Activated T-helper 17 cell treated with anti-CD3 and anti-CD28 coated beads, Interleukin-2, amount 50 U/mL, for 72 hours (primary cell): Measurements from ENCODE around the gene SCOC. TPM values are rescaled to one million over a fixed set of nuclear protein-coding genes. Genes with fewer than 3 reads are reported as not detected.

Source experiments
- ATAC-seq: fragments of 150-1000 bp; cut with Tn5 transposase; replicated peaks from 2 replicates; pipeline ENCODE4 v1.10.0; 2021; ENCODE audit warnings: mild to moderate bottlenecking, moderate library complexity
- H3K27ac Mint-ChIP-seq: one replicate; pipeline ENCODE4 v1.8.0; 2022; ENCODE audit warnings: mixed read lengths
- H3K27me3 Mint-ChIP-seq: one replicate; pipeline ENCODE4 v1.8.0; 2022; ENCODE audit warnings: mixed read lengths
- H3K36me3 Mint-ChIP-seq: one replicate; pipeline ENCODE4 v1.8.0; 2022; ENCODE audit warnings: low read depth, mild to moderate bottlenecking, mixed read lengths
- H3K4me1 Mint-ChIP-seq: one replicate; pipeline ENCODE4 v1.8.0; 2022; ENCODE audit warnings: mixed read lengths
- H3K4me3 Mint-ChIP-seq: one replicate; pipeline ENCODE4 v1.8.0; 2022; ENCODE audit warnings: mild to moderate bottlenecking, mixed read lengths
- H3K9me3 Mint-ChIP-seq: one replicate; pipeline ENCODE4 v1.8.0; 2022; ENCODE audit warnings: mixed read lengths
- total RNA-seq, 2 donors: library from RNA; stranded (reverse); gene quantifications; one replicate each; pipeline ENCODE4 v1.2.3, GENCODE V29; 2022

SCOC gene
- total RNA-seq, result 10 to 100 TPM; 28.5 to 35.7 TPM

DNA sequence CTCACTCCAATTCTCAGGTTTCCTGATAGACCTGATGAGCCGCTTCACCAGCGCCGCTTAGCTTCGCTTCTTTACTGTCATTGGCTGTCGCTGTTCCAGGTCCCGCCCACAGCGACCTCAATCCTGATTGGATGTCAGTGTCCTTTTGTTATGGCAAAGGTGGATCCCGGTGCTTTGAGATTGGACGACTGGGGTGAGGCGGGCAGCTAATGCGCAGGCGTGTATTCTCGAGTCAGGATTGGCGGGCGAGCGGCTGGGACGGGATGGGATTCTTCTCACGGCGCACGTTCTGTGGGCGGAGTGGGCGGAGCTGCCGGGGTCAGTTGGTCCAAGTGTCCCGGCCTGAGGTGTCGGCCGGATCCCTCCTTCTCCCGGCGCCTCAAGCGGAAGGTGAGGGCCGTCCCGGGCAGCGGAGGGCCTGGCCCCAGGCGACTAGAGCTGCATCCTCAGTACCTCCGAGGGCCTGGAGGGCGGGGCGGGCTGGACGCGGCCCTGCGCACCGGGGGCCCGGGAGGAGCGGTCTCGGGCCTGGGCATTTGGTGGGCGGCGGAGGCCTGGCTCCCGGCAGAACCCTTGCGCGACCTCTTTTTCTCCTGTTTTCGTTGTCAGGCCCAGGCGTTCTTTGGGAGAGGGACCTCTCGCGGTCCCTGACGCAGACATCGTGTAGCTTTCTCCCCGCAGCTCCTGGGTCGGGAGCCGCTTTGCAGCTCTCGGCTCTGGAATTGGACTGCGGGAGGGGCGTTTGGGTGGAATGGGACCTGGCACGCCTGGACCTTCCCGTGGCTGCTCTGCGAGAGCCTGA is at the start of gene SCOC:
SCOC (plus strand) TSS at position 319 of the 802 bp plus-strand sequence. CDS start 5,525 bp downstream, outside the sequence.
- peak; percentile 97 for ATAC-seq
- Mint-ChIP-seq H3K4me3 (no peak within 1 kb of the TSS), H3K9me3 (no peaks in the 10 kb centered on the region), H3K27me3 (no peaks in the 10 kb centered on the region), H3K4me1 (peaks cover 8% of the 10 kb centered on the region), H3K27ac (no peak within 1 kb of the TSS), H3K36me3 (no peaks in the 10 kb centered on the region)

DNA sequence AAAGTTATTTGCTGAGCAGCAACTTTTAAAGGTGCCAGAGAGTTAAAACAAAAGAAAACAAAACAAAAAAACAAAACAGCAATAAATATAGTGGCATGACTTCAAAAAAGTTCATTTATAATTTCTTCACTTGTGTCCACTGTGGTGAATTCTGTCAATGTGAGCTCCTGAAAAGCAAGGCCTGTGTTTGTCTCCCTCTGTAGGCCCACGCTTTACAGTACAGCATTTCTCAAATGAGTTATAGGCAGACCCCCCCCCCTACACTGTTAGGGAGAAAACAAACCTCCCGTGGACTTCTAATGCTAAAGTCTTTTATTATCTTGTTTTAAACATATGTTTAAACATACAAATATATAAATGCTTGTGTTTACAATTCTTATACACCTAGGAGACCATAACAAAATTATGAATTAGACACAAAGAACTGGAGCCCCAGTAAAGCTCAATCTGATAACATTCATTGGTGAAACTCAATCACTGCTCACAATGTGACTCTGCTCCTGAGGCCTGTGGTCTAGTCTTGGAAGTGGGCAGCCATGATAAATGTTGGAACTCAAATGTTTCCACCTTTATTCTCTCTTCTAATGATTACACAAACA is 47.0 kb upstream of the SCOC start:
- Mint-ChIP-seq H3K9me3 (no peaks in the 10 kb centered on the region), H3K4me3 (no peak overlapping the region), H3K27me3 (peaks cover 6% of the 10 kb centered on the region), H3K4me1 (peaks cover 3% of the 10 kb centered on the region), H3K36me3 (no peaks in the 10 kb centered on the region), H3K27ac (no peak overlapping the region)
- no peak for ATAC-seq

DNA sequence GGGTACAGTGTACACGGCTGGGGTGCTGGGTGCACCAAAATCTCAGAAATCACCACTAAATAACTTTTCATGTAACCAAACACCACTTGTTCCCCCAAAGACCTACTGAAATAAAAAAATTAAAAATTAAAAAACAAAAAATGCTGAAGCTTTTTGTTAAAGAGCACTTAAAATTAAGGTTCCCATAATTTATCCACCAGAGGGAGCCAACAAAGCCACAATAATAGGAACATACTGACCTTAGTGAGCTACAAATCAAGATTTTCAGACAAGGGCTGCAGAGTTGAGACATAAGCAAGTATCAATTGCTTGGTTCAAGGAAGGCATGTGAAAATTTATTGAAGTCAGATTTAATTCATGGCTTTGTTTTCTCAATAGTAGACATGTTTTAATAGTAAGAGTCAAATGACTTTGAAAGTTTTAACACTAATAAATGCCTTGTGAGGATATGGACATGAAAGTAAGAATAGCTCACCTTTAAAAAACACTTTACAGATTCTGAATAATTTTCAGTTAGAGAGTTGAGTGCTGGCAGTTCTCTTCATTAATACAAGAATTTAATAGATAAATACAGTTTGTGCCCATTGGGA is 43.0 kb upstream of the SCOC start:
- peaks cover 4% of the 10 kb centered on the region for H3K4me1 Mint-ChIP-seq
- no peak overlapping the region for H3K4me3 Mint-ChIP-seq
- no peaks in the 10 kb centered on the region for H3K36me3 Mint-ChIP-seq
- peaks cover 6% of the 10 kb centered on the region for H3K27me3 Mint-ChIP-seq
- no peak for ATAC-seq
- H3K9me3 Mint-ChIP-seq, result no peaks in the 10 kb centered on the region
- H3K27ac Mint-ChIP-seq, result no peak overlapping the region

DNA sequence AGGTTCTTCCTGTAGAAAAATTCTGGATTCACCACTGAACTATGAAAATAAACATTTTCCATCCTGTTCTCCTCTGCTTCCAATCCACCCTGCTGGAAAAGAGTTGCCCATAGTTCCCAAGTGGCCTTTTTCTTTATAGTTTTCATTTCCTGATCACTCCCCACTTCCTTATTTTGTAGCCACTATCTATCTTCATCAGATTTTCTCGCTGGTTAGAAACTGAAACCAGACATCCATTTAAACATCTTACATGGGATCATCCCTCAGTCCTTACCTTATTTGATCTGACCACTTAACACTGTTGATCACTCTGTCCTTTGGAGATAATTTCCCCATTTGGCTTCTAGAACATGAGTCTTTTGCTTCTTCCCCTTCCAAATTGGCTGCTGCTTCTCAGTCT is 42.2 kb upstream of the SCOC start:
- Mint-ChIP-seq H3K27me3 (peaks cover 9% of the 10 kb centered on the region), H3K9me3 (no peaks in the 10 kb centered on the region), H3K4me1 (peaks cover 4% of the 10 kb centered on the region), H3K4me3 (no peak overlapping the region), H3K36me3 (no peaks in the 10 kb centered on the region), H3K27ac (no peak overlapping the region)
- ATAC-seq, result no peak

DNA sequence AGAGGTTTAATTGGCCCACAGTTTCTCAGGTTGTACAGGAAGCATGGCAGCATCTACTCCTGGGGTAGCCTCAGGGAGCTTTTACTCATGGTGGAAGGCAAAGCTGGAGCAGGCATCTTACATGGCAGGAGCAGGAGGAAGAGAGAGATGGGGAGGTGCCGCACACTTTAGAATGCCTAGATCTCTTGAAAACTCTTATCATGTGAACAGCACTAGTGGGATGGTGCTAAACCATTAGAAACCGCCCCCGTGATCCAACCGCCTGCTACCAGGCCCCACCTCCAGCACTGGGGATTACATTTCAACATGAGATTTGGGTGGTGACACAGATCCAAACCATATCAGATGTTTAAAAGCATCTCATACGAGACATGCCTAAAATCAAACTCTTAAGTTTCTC is 41.6 kb upstream of the SCOC start:
- H3K27ac Mint-ChIP-seq, result no peak overlapping the region
- H3K36me3 Mint-ChIP-seq, result no peaks in the 10 kb centered on the region
- no peak overlapping the region for H3K4me3 Mint-ChIP-seq
- peaks cover 4% of the 10 kb centered on the region for H3K4me1 Mint-ChIP-seq
- no peaks in the 10 kb centered on the region for H3K9me3 Mint-ChIP-seq
- peaks cover 11% of the 10 kb centered on the region for H3K27me3 Mint-ChIP-seq
- no peak for ATAC-seq

DNA sequence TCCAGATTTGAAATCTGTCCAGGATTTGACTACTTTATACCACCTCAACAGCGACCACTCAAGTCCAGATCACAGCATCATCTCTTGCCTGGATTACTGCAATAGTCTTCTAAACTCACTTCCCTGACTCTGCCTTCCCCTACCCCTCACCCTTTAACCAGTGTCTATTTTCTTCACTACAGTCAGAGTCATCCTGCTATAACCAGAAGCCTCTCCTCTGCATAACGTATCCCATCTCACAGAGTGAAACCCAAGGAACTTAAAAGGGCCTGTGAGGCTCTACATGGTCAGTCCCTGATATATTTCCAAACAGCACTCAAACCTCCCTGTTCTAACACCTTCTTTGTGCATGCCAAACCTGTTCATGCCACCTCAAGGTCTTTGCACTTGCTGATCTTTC is 40.7 kb upstream of the SCOC start:
- H3K9me3 Mint-ChIP-seq, result no peaks in the 10 kb centered on the region

DNA sequence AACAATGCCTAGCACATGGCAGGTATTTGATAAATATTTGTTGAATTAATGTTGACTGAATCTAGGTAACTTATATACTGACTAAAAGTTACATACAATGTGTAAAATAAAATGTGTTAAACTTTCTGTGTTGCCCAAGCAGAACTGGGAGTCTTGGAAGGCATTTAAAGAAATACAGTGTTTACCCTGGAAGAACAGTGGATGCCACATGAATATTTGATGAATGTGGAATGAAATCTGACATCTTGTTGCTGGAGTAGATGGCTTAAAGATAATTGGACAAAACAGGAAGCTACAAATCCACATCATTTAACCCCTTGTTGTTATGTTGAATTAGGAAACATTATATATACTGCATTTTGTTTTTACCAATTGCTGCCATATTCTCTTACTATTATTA is 39.9 kb upstream of the SCOC start:
- H3K36me3 Mint-ChIP-seq, result no peaks in the 10 kb centered on the region
- no peak for ATAC-seq
- H3K27me3 Mint-ChIP-seq, result peaks cover 15% of the 10 kb centered on the region

More for the DNA sequence above, 40.7 kb upstream of the SCOC start:
- Mint-ChIP-seq H3K36me3 (no peaks in the 10 kb centered on the region), H3K4me3 (no peak overlapping the region), H3K27ac (no peak overlapping the region), H3K27me3 (peaks cover 15% of the 10 kb centered on the region), H3K4me1 (peaks cover 4% of the 10 kb centered on the region)
- ATAC-seq, result no peak

DNA sequence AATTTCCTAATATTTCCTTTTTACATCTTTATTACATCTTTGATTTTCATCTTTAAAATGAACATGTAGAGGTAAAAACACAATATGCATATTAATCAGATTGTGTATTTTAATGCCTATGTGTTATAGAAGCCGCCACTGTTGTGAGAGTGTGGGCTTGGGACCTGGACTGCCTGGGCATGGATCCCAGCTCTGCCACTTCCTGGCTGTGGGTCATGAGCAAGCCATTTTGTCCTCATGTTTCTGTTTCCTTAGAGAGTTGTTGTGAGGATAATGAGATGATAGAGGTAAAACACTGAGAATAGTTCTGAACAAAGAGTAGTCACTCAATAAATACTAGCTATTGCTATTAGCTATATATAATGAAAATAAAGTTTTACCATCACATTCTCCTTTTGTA is 38.4 kb upstream of the SCOC start:
- Mint-ChIP-seq H3K27me3 (peaks cover 12% of the 10 kb centered on the region), H3K36me3 (no peaks in the 10 kb centered on the region), H3K9me3 (no peaks in the 10 kb centered on the region), H3K4me3 (no peak overlapping the region), H3K4me1 (peaks cover 4% of the 10 kb centered on the region), H3K27ac (no peak overlapping the region)
- no peak for ATAC-seq

More for the DNA sequence above, 39.9 kb upstream of the SCOC start:
- Mint-ChIP-seq H3K9me3 (no peaks in the 10 kb centered on the region), H3K4me1 (peaks cover 4% of the 10 kb centered on the region), H3K4me3 (no peak overlapping the region), H3K27ac (no peak overlapping the region)

DNA sequence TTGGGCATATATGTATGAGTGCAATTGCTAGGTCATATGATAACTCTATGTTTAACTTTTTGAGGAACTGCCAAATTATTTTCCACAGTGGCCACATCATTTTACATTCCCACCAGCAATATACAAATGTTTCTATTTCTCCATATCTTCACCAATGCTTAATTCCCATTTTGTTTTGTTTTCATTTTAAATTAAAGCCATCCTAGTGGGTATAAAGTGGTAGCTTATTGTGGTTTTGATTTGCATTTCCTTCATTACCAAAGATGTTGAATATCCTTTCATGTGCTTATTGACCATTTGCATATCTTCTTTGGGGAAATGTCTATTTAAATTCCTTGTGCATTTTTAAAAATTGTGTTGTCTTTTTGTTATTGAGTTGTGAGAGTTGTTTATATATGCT is 36.7 kb upstream of the SCOC start:
- H3K4me3 Mint-ChIP-seq, result no peak overlapping the region
- H3K9me3 Mint-ChIP-seq, result no peaks in the 10 kb centered on the region
- no peak for ATAC-seq
- H3K4me1 Mint-ChIP-seq, result no peaks in the 10 kb centered on the region
- peaks cover 8% of the 10 kb centered on the region for H3K27me3 Mint-ChIP-seq
- H3K27ac Mint-ChIP-seq, result no peak overlapping the region
- H3K36me3 Mint-ChIP-seq, result no peaks in the 10 kb centered on the region

DNA sequence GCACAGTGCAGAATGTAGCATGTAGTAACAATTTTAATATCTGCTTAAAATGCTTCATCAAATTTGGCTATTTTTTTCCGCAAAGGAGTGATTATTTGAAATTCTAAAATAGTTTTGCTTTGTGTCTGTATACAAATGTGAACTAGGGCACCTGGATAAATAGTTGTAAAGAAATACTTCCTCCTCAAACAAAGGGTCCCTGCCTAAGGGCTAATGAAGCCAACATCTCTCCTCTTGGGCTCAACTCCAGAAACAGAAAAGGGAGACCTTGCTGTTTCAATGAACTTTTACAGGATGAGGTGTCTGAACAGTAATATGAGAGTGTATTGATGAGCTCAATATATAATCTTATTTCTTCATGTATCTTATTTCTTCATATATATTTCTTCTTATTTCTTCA is 30.8 kb upstream of the SCOC start:
- no peak for ATAC-seq
- Mint-ChIP-seq H3K27me3 (peaks cover 23% of the 10 kb centered on the region), H3K4me1 (no peaks in the 10 kb centered on the region), H3K36me3 (no peaks in the 10 kb centered on the region), H3K4me3 (no peak overlapping the region), H3K27ac (no peak overlapping the region), H3K9me3 (no peaks in the 10 kb centered on the region)

DNA sequence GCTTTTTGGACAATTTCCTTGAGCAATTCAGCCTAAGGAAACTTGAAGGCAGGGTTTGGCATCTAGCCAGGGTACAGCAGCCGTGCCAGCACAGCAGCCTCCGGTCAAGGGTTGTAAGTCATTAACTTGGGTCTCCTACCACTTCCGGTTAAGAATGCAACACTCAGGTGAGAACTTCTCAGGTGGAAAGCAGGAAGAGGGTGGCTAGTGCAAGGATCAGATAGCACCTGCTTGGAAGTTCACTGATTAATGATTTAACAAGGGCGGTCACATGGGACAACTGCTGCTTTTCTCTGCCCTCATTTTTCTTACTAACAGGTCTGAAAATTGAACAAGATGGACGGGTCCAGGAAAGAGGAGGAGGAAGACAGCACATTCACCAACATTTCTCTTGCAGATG is 30.1 kb upstream of the SCOC start:
- Mint-ChIP-seq H3K4me1 (no peaks in the 10 kb centered on the region), H3K9me3 (no peaks in the 10 kb centered on the region), H3K36me3 (no peaks in the 10 kb centered on the region), H3K27ac (no peak overlapping the region), H3K4me3 (no peak overlapping the region), H3K27me3 (peaks cover 23% of the 10 kb centered on the region)
- ATAC-seq, result no peak

DNA sequence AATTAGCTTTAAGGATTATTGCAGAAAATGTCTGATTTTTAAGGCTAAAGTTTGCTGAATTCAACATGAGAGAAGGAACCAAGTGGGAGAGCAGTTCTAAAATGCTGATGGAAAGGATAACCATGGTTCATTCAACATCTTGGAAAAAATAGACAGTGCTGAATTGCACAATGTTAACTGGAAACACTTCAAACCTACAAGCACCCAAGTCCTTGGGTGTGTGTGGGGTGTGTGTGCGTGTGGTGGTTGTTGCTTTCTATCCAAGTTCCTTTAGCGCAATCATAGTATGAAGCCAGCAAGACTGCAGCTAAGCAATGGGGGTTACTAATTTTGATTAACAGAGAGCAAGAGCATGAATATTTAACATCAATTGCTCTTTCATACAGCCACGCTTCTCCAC is 29.3 kb upstream of the SCOC start:
- H3K27me3 Mint-ChIP-seq, result peaks cover 23% of the 10 kb centered on the region
- H3K27ac Mint-ChIP-seq, result no peak overlapping the region
- H3K36me3 Mint-ChIP-seq, result no peaks in the 10 kb centered on the region
- no peaks in the 10 kb centered on the region for H3K4me1 Mint-ChIP-seq
- no peak for ATAC-seq
- no peak overlapping the region for H3K4me3 Mint-ChIP-seq
- H3K9me3 Mint-ChIP-seq, result no peaks in the 10 kb centered on the region

DNA sequence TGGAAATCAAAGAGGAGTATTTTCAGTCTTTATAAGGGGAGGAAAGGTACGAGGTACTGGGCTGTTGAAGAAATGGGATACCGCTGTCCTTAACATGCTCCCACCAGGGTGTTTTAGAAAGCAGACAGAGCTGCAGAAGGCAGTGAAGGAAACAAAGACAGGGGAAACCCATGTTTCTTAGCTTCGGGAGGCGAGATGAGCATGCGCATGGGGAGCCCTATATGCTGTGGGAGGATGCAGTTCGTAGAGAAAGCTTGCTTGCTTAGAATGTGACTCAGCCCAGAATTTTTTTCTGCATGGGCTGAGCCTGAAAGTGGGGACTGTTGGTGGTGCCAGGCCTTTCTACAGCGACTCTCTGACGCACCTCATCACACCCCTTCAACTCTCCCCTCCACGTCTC is 28.8 kb upstream of the SCOC start:
- ATAC-seq, result no peak
- Mint-ChIP-seq H3K9me3 (no peaks in the 10 kb centered on the region), H3K27me3 (peaks cover 25% of the 10 kb centered on the region), H3K27ac (no peak overlapping the region), H3K4me3 (no peak overlapping the region), H3K36me3 (no peaks in the 10 kb centered on the region), H3K4me1 (no peaks in the 10 kb centered on the region)

DNA sequence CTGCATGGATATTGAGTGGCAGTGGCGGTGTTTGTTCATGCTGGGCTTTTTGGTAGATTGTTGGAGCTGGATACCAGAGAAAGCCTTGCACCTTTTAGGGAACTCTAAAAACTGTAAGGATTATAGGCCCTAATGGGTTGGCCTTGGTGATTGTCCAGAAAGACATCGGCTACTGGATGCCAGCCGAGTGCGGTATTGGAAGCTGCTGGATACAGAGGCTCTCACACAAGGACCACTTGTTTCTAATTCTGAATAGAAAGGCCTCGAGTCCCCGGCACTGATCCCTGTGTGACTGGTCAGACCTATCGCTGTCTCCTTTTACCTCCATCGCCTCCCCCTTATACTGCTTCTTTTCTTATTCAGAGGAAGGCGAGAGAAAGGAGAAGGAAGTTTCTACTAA is 27.3 kb upstream of the SCOC start:
- Mint-ChIP-seq H3K27ac (no peak overlapping the region), H3K4me1 (no peaks in the 10 kb centered on the region), H3K36me3 (no peaks in the 10 kb centered on the region), H3K9me3 (no peaks in the 10 kb centered on the region), H3K27me3 (peaks cover 33% of the 10 kb centered on the region), H3K4me3 (no peak overlapping the region)
- ATAC-seq, result no peak

DNA sequence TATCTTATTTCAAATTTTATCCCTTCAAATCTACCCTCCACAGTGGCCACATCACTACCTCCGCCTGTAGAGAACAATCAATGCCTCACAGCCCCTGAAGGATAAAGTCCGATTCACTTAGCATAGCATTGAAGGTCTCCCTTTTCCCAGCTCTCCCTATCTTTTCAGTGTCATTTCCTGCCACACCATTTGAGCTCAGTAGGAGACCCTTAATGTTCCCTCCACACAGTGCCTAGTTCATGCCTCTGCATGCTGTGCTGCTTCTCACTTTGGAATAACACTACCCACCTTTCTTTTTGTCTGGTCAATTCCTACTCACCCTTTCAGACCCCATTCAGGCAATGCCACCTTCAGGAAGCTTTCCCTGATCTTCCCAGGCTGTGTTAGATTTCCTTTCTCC is 23.6 kb upstream of the SCOC start:
- Mint-ChIP-seq H3K9me3 (no peaks in the 10 kb centered on the region), H3K27ac (peak overlapping the region; percentile 39), H3K4me3 (no peak overlapping the region), H3K4me1 (peaks cover 4% of the 10 kb centered on the region), H3K27me3 (peaks cover 21% of the 10 kb centered on the region), H3K36me3 (no peaks in the 10 kb centered on the region)
- no peak for ATAC-seq
